IPS-15b (cell line): Measurements from ENCODE around the gene HMGN3.
"Not testable (repeated sequence)": the region's sequence is repeated elsewhere in the genome, so short reads cannot be mapped to it uniquely, and the experiment has no call there.

Source experiments
- H3K27me3 ChIP-seq: one replicate; pipeline ENCODE4 v1.6.1; 2013; ENCODE audit warnings: low read length; ENCODE audit not compliant: control insufficient read depth, insufficient read depth
- H3K36me3 ChIP-seq: one replicate; pipeline ENCODE4 v1.6.1; 2013; ENCODE audit warnings: low read length; ENCODE audit not compliant: control insufficient read depth, insufficient read depth
- H3K4me1 ChIP-seq: one replicate; pipeline ENCODE4 v1.6.1; 2013; ENCODE audit warnings: mild to moderate bottlenecking, low read length; ENCODE audit not compliant: control insufficient read depth, insufficient read depth
- H3K4me3 ChIP-seq: one replicate; pipeline ENCODE4 v1.5.1; 2013; ENCODE audit warnings: low read depth, low read length
- H3K9ac ChIP-seq: one replicate; pipeline ENCODE4 v1.6.1; 2013; ENCODE audit warnings: low read depth, mild to moderate bottlenecking, low read length
- H3K9me3 ChIP-seq: one replicate; pipeline ENCODE4 v1.6.1; 2013; ENCODE audit warnings: mild to moderate bottlenecking, low read length; ENCODE audit not compliant: control insufficient read depth, insufficient read depth

HMGN3 gene

GRCh38 chr6:79234150-79235022, at the start of gene HMGN3:
HMGN3 (minus strand) TSS chr6:79234682.
- peak within 1 kb of the TSS; percentile 95 for H3K4me3 ChIP-seq
- no peaks in the 10 kb centered on the region for H3K36me3 ChIP-seq
- H3K9ac ChIP-seq = peak within 1 kb of the TSS; percentile 93
- no peaks in the 10 kb centered on the region for H3K4me1 ChIP-seq
- no peaks in the 10 kb centered on the region for H3K9me3 ChIP-seq
- no peaks in the 10 kb centered on the region for H3K27me3 ChIP-seq

- Histone ChIP-seq H3K4me1 (no peaks in the 10 kb centered on the region), H3K36me3 (no peaks in the 10 kb centered on the region), H3K9me3 (no peaks in the 10 kb centered on the region), H3K27me3 (no peaks in the 10 kb centered on the region), H3K4me3 (no peak overlapping the region), H3K9ac (no peak overlapping the region)
Measured at GRCh38 chr6:79280756-79281155, 46.3 kb upstream of the HMGN3 start.

- Histone ChIP-seq H3K9ac (no peak overlapping the region), H3K4me3 (no peak overlapping the region), H3K27me3 (no peaks in the 10 kb centered on the region), H3K36me3 (no peaks in the 10 kb centered on the region), H3K4me1 (no peaks in the 10 kb centered on the region), H3K9me3 (no peaks in the 10 kb centered on the region)
Measured at GRCh38 chr6:79277109-79277508, 42.6 kb upstream of the HMGN3 start.

- no peak overlapping the region for H3K9ac ChIP-seq
- no peaks in the 10 kb centered on the region for H3K9me3 ChIP-seq
- H3K36me3 ChIP-seq = no peaks in the 10 kb centered on the region
- H3K4me3 ChIP-seq = no peak overlapping the region
- H3K4me1 ChIP-seq = no peaks in the 10 kb centered on the region
- no peaks in the 10 kb centered on the region for H3K27me3 ChIP-seq
Measured at GRCh38 chr6:79269877-79270276, 35.4 kb upstream of the HMGN3 start.

- Histone ChIP-seq H3K4me1 (no peaks in the 10 kb centered on the region), H3K9me3 (no peaks in the 10 kb centered on the region), H3K27me3 (no peaks in the 10 kb centered on the region), H3K9ac (no peak overlapping the region), H3K4me3 (no peak overlapping the region), H3K36me3 (no peaks in the 10 kb centered on the region)
Measured at GRCh38 chr6:79267128-79267527, 32.6 kb upstream of the HMGN3 start.

DNA sequence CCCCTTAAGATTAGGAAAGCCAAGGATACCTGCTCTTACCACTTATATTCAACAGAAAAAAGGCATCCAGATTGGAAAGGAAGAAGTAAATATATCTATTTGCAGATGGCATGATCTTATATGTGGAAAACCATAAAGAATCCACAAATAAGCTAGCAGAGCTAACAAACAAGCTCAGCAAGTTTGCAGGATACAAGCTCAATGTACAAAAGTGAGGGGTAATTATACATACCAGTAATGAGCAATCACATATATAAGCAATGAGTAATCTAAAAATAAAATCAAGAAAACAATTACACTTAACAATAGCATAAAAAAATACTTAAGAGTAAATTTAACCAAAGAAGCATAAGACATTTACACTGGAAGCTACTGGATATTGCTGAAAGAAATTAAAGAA, 31.6 kb upstream of the HMGN3 start:
- Histone ChIP-seq H3K4me1 (no peaks in the 10 kb centered on the region), H3K27me3 (no peaks in the 10 kb centered on the region), H3K36me3 (no peaks in the 10 kb centered on the region), H3K9me3 (no peaks in the 10 kb centered on the region), H3K4me3 (no peak overlapping the region), H3K9ac (no peak overlapping the region)

DNA sequence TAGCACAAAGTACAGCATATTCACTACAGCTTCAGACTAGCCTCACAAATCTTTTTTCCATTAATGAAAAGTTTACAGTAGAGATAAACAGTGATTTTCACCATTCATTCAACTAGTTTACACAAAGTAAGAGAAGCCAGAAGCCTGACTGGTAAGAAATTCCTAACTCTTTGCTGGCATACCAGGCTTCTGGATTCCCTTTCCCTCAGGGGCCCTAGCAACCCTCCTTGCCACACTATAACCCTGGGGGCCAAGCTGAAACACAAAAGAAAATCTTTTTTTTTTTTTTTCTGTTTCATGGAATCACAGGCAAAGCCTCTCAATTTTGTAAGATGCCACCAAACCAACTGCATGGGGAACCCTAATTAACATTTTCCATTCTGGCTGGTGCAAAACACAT, 28.9 kb upstream of the HMGN3 start:
- no peak overlapping the region for H3K9ac ChIP-seq

GRCh38 chr6:79261666-79262065, 27.2 kb upstream of the HMGN3 start:
- Histone ChIP-seq H3K9ac (no peak overlapping the region), H3K27me3 (no peaks in the 10 kb centered on the region), H3K4me3 (no peak overlapping the region), H3K4me1 (no peaks in the 10 kb centered on the region), H3K36me3 (no peaks in the 10 kb centered on the region), H3K9me3 (peaks cover 3% of the 10 kb centered on the region)

More for the DNA sequence above, 28.9 kb upstream of the HMGN3 start:
- Histone ChIP-seq H3K36me3 (no peaks in the 10 kb centered on the region), H3K4me1 (no peaks in the 10 kb centered on the region), H3K27me3 (no peaks in the 10 kb centered on the region), H3K4me3 (no peak overlapping the region), H3K9me3 (peaks cover 3% of the 10 kb centered on the region)

DNA sequence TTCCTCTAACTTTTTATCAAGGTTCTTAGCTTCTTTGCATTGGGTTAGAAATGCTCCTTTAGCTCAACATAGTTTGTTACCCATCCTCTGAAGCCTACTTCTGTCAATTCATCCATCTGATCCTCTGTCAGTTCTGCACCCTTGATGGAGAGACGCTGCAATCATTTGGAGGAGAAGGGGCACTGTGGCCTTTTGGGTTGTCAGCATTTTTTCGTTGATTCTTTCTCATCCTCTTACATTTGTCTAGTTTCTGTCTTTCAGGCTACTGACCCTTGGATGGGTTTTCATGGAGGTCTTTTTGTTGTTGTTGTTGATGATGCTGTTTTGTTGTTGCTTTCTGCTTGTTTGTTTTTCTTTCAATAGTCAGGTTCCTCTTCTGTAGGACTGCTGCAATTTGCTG, 26.3 kb upstream of the HMGN3 start:
- H3K36me3 ChIP-seq = no peaks in the 10 kb centered on the region
- peaks cover 3% of the 10 kb centered on the region for H3K9me3 ChIP-seq
- H3K4me3 ChIP-seq = no peak overlapping the region

GRCh38 chr6:79257381-79258205, 23.1 kb upstream of the HMGN3 start:
- Histone ChIP-seq H3K9ac (no peak overlapping the region), H3K9me3 (peaks cover 3% of the 10 kb centered on the region), H3K27me3 (no peaks in the 10 kb centered on the region), H3K4me1 (no peaks in the 10 kb centered on the region), H3K4me3 (no peak overlapping the region), H3K36me3 (no peaks in the 10 kb centered on the region)

More for the DNA sequence above, 26.3 kb upstream of the HMGN3 start:
- Histone ChIP-seq H3K9ac (no peak overlapping the region), H3K4me1 (no peaks in the 10 kb centered on the region), H3K27me3 (no peaks in the 10 kb centered on the region)

- H3K27me3 ChIP-seq, H3K36me3 ChIP-seq, H3K4me3 ChIP-seq, H3K9ac ChIP-seq, H3K9me3 ChIP-seq, H3K4me1 ChIP-seq: not testable (repeated sequence)
Measured at GRCh38 chr6:79256770-79257169, 22.3 kb upstream of the HMGN3 start.

DNA sequence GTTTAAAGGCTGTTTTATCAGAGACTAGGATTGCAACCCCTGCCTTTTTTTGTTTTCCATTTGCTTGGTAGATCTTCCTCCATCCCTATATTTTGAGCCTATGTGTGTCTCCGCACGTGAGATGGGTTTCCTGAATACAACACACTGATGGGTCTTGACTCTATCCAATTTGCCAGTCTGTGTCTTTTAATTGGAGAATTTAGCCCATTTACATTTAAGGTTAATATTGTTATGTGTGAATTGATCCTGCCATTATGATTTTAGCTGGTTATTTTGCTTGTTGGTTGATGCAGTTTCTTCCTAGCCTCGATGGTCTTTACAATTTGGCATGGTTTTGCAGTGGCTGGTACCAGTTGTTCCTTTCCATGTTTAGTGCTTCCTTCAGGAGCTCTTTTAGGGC, 20.6 kb upstream of the HMGN3 start:
- not testable (repeated sequence) for H3K9me3 ChIP-seq, H3K9ac ChIP-seq, H3K27me3 ChIP-seq, H3K4me1 ChIP-seq, H3K4me3 ChIP-seq, H3K36me3 ChIP-seq
